Stomach (tissue), 9 donors: ENCODE results near the gene TPP1. TPM values are rescaled to one million over a fixed set of nuclear protein-coding genes. Genes with fewer than 3 reads are reported as not detected.

Experiments
- DNase-seq, 2 donors: peaks; one replicate each; pipeline versions ENCODE4 v3.0.0 to v3.0.0-alpha.2; 2013 to 2019
- H3K27ac ChIP-seq, 5 donors: fragments of 200-600 bp in 4 of 5; sonication (generic) in 4 of 5; one replicate each; pipeline ENCODE4 v1.5.1; 2013 to 2019; ENCODE audit warnings: mild to moderate bottlenecking in 1 of 5, moderate library complexity in 1 of 5
- H3K27me3 ChIP-seq, 3 donors: fragments of 200-600 bp; sonication (generic); one replicate each; pipeline ENCODE4 v1.5.1; 2017 to 2019; ENCODE audit warnings: mixed run types in 1 of 3
- H3K36me3 ChIP-seq, 4 donors: fragments of 200-600 bp; sonication (generic); 1 replicate in 3 of 4; 2 replicates in 1 of 4; pipeline ENCODE4 v1.5.1; 2016 to 2019
- H3K4me1 ChIP-seq, 4 donors: fragments of 200-600 bp; sonication (generic); one replicate each; pipeline ENCODE4 v1.5.1; 2016 to 2019
- H3K4me3 ChIP-seq, 4 donors: fragments of 200-600 bp; sonication (generic) in 3 of 4; one replicate each; pipeline ENCODE4 v1.5.1; 2016 to 2019; ENCODE audit warnings: mild to moderate bottlenecking in 1 of 4
- H3K9me3 ChIP-seq, 4 donors: fragments of 200-600 bp; sonication (generic); one replicate each; pipeline ENCODE4 v1.5.1; 2016 to 2019
- CTCF ChIP-seq, 7 experiments: fragments of 450-650 bp in 4 of 7; fragments of 200-600 bp in 3 of 7; sonication (generic) in 3 of 7; IDR thresholded peaks; one replicate each; pipeline ENCODE4 v1.5.1; 2016 to 2019; ENCODE audit warnings: antibody characterized with exemption in 7 of 7, control low read depth in 2 of 7, mild to moderate bottlenecking in 1 of 7
- EP300 ChIP-seq: sonication (generic); formaldehyde crosslinking; IDR thresholded peaks from one replicate; pipeline ENCODE4 v1.6.1; 2017; ENCODE audit warnings: antibody characterized with exemption
- POLR2A ChIP-seq, 4 donors: fragments of 450-650 bp; IDR thresholded peaks; one replicate each; pipeline ENCODE4 v1.6.1; 2016; ENCODE audit warnings: antibody characterized with exemption in 4 of 4, control low read depth in 2 of 4, mild to moderate bottlenecking in 1 of 4, moderate library complexity in 1 of 4
- POLR2AphosphoS5 ChIP-seq, 3 donors: sonication (generic); formaldehyde crosslinking; IDR thresholded peaks; one replicate each; pipeline ENCODE4 v1.6.1; 2016; ENCODE audit warnings: antibody characterized with exemption in 3 of 3
- WGBS, 5 donors: extraction: QIAGEN DNeasy Blood & Tissue Kit in 3 of 5; methylation state at CpG; one replicate each; pipeline versions ENCODE4 v1.1.5 to v1.1.7; 2013 to 2018; 5-methylcytosine and 5-hydroxymethylcytosine counted together
- intact Hi-C: fragments of 100-400 bp; cut with DNase I; formaldehyde crosslinking; loops from one replicate; pipeline ENCODE4 v1.15.1; 2023; ENCODE audit warnings: low total_unique reads
- polyA plus RNA-seq, 3 donors: library from polyadenylated mRNA; stranded (reverse); fragments of 200-250 nt; gene quantifications; one replicate each; pipeline ENCODE4 v1.2.3, GENCODE V29; 2013
- total RNA-seq, 5 donors: library from RNA; depleted of rRNA; stranded (reverse); fragments of >200 nt; gene quantifications; one replicate each; pipeline versions ENCODE4 v1.1.0 to v1.2.3, GENCODE V29; 2014 to 2016
- donor health status: healthy with polysubstance abuse.
- donor health status: Bipolar disorder and iron deficiency.
- donor health status: healthy.

TPP1 gene
- total and polyA plus RNA-seq, 8 donors: 11.9 to 213 (median 46.6) TPM

- TF ChIP-seq POLR2AphosphoS5 (IDR thresholded peaks at IDR 0.05) (no peak), POLR2A (IDR thresholded peaks at IDR 0.05) (no peak), EP300 (no peak), CTCF (IDR thresholded peaks at IDR 0.05) (no peak)
- WGBS, 5 donors: 65 to 83% (median 76%) methylated on average over 2 of the region's 2 CpGs
- DNase-seq: peak in 1 of 2 donors; percentile 36
- Histone ChIP-seq H3K27me3 (no peaks in the 10 kb centered on the region), H3K36me3 (peaks cover 0 to 16% (median 0%) of the 10 kb centered on the region in 4 donors), H3K9me3 (no peaks in the 10 kb centered on the region), H3K4me1 (peaks cover 4 to 55% (median 17%) of the 10 kb centered on the region in 4 donors), H3K27ac (peak overlapping the region in 1 of 5 donors; percentile 35), H3K4me3 (no peak overlapping the region)
- intact Hi-C loops: no loop called here
Observed at GRCh38 chr11:6572215-6572614, 47.0 kb downstream of the TPP1 start.

GRCh38 chr11:6571434-6572008 lies 47.7 kb downstream of the TPP1 start:
- no peaks in the 10 kb centered on the region for H3K9me3 ChIP-seq
- H3K4me3 ChIP-seq: peak overlapping the region in 1 of 4 donors; percentile 20
- WGBS, 5 donors: 61 to 81% (median 73%) methylated on average over 22 of the region's 22 CpGs
- DNase-seq: no peak
- no peaks in the 10 kb centered on the region for H3K27me3 ChIP-seq
- TF ChIP-seq POLR2A (IDR thresholded peaks at IDR 0.05): no peak
- no peak for TF ChIP-seq POLR2AphosphoS5 (IDR thresholded peaks at IDR 0.05)
- no peak for TF ChIP-seq CTCF (IDR thresholded peaks at IDR 0.05)
- TF ChIP-seq EP300: no peak
- H3K27ac ChIP-seq: peak overlapping the region in 1 of 5 donors; percentile 35
- H3K4me1 ChIP-seq: peaks cover 4 to 48% (median 10%) of the 10 kb centered on the region in 4 donors
- peaks cover 0 to 19% (median 0%) of the 10 kb centered on the region in 4 donors for H3K36me3 ChIP-seq
- intact Hi-C loops: no loop called here

- intact Hi-C loops: no loop called here
- Histone ChIP-seq H3K4me1 (peaks cover 0 to 41% (median 6%) of the 10 kb centered on the region in 4 donors), H3K27ac (peak overlapping the region in 1 of 5 donors; percentile 35), H3K36me3 (peaks cover 0 to 19% (median 0%) of the 10 kb centered on the region in 4 donors), H3K27me3 (no peaks in the 10 kb centered on the region), H3K9me3 (no peaks in the 10 kb centered on the region), H3K4me3 (peak overlapping the region in 2 of 4 donors; percentile 20)
- WGBS, 5 donors: 44 to 80% (median 71%) methylated on average over 40 to 62 of the region's 62 CpGs
- no peak for TF ChIP-seq POLR2A (IDR thresholded peaks at IDR 0.05)
- TF ChIP-seq CTCF (IDR thresholded peaks at IDR 0.05): no peak
- TF ChIP-seq POLR2AphosphoS5 (IDR thresholded peaks at IDR 0.05): no peak
- no peak for TF ChIP-seq EP300
- no peak for DNase-seq
Observed at GRCh38 chr11:6570691-6571427, 48.4 kb downstream of the TPP1 start.

GRCh38 chr11:6569706-6570105 lies 49.5 kb downstream of the TPP1 start:
- WGBS, 5 donors: 88 to 94% (median 91%) methylated on average over 5 of the region's 5 CpGs
- Histone ChIP-seq H3K4me1 (peaks cover 0 to 33% (median 6%) of the 10 kb centered on the region in 4 donors), H3K4me3 (no peak overlapping the region), H3K27ac (no peak overlapping the region), H3K27me3 (no peaks in the 10 kb centered on the region), H3K36me3 (peaks cover 0 to 19% (median 0%) of the 10 kb centered on the region in 4 donors), H3K9me3 (no peaks in the 10 kb centered on the region)
- intact Hi-C loops: no loop called here
- no peak for DNase-seq
- TF ChIP-seq POLR2A (IDR thresholded peaks at IDR 0.05) (no peak), CTCF (IDR thresholded peaks at IDR 0.05) (no peak), POLR2AphosphoS5 (IDR thresholded peaks at IDR 0.05) (no peak), EP300 (no peak)
